NCI-H1436 (cell line): ENCODE data around the gene HS3ST4.

Source experiments
- DNase-seq: peaks from one replicate; lab custom pipeline; 2025; lab: John Stamatoyannopoulos, UW

The HS3ST4 gene

DNA sequence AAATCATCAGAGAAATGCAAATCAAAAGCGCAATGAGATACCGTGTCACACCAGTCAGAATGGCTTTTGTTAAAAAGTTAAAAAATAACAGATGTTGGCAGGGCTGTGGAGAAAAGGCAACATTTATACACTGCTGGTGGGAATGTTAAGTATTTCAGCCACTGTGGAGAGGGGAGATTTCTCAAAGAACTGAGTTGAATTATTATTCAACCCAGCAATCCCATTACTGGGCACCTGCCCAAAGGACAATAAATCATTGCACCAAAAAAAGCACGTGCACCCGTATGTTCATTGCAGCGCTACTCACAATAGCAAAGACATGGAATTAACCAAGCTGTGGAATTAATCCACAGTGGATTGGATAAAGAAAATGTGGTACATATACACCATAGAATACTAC lies 204.7 kb downstream of the HS3ST4 start:
- DNase-seq, result no peak

DNA sequence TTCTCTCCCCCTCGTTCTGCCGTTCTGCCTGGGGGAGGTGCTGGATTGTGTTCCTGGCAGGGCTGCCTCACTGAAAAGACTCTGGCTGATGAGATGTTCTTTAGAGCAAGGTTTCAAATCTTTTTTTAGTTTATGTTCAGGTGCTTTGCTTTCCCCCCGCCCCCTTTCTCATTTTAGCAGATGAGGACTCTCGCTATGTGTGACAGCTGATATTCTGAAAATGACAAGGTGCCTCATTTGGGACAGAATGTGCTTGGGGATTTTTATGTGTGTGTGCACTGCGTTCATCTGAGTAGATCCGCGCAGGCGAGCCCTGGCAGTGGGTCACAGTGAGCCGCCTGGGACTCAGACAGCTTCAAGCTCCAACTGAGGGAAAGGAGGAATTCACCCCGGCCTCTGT lies 205.9 kb downstream of the HS3ST4 start:
- no peak for DNase-seq

DNA sequence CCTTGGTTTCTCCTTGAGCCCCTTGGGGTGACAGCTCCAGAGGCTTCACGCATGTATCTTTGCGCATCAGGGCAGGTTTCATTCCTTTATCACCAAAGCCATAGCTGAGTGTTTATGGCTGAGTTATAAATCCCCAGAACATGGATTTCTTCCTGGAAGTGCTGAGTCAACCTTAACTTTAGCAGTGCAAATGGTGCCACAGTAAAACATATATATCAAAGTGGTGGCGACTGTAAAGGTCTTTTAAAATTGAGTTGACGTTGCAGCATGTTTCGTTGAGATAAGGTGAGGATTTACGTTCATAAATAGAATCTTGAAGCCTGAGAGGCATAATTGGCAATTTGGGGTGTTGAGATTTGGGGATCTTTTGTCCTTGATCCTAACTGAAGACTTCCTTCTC lies 214.1 kb downstream of the HS3ST4 start:
- no peak for DNase-seq

DNA sequence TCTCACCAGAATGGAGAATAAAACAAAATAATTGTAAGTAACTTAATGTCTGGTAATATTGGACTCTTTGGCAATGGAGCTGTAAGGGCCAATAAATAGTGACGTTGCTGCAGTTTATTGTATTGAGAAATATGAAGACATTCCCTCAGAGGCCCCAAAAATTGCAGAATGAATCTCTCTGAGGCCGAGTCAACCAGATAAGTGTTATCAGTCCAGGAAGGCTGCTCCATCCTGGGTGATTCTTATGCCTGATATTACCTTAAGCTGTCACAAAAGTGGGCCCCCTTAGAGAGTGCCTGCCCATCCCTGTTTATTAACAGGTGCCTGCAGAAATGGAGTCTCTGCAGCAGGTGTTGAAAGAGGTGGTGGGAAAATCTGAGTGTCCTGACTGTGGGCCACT lies 219.2 kb downstream of the HS3ST4 start:
- no peak for DNase-seq

DNA sequence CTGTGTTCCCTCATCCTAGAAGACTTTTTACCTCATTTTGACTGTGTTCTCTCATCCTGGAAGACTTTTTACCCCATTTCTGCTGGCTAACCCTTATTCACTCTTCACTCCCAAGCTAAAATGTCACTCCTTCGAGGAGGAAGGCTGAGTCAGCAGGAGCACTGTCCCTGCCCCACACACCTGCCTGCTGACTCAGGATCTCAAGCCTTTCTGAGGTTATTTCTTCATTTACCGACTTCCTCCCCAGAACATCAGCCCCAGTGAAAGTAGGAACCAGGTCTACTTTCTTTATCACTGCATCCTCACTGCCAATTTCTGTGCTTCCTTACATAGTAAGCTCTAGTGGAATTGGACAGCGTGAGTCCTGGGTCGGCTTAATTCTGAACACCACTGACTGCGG lies 220.6 kb downstream of the HS3ST4 start:
- no peak for DNase-seq

DNA sequence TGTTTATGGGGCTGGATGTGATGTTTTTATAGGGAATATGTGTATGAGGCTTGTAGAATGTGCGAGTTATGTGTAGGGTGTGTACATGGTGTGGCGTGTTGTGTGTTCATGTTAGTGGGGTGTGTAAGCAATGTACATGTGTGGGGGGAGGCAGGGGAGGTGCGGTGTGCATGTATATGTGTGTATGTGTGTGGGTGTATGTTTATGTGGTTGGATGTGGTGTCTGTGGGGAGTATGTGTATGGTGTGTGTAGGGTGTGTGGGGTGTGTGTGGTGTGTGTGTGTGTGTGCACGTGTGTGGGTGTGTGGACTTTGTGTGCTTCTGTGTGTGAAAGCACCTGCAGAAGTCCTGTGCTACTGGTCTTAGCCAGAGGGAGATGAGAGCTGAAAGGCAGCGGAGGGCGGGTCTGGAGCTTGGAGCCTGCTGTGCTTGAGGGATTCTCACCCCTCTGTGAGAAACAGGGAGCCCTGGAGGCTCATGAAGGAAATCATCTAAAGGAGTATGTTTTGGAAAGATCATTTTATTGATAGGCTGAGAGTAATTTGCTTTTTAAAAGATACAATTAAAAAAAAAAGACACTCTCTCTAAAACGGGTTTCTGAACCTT lies 222.7 kb downstream of the HS3ST4 start:
- no peak for DNase-seq

DNA sequence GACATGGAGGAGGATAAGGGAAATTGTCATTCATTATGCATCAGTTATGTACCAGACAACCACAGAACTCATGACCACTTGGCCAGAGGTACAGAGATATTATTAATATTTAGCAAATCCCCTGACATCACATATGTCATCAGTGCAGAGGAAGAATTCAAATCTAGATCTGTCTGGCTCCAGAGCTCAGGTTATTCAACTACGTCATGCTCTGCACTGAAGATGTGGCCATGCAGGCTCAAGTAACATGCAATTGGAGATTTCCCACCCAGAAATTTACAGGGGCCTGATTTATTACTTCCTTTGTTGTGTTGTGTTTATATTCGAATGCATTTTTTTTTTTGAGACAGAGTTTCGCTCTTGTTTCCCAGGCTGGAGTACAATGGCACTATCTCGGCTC lies 224.3 kb downstream of the HS3ST4 start:
- DNase-seq, result no peak

DNA sequence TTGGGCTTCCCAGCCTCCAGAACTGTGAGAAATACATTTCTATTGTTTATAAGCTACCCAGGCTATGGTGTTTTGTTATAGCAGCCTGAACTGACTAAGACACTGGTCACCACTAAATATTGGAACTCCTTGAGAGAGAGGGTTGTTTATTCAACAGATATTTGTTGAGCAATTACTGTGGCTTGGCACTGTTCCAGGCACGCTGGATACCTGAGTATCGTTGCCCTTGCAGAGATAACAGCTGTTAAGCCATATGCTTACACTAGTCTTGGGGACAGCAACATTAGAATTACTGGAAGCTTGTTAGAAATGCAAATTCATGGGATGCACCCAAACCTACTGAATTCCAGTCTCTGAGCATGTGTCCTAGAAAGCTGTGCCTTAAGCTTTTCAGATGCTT lies 230.7 kb downstream of the HS3ST4 start:
- DNase-seq, result peak; percentile 31

DNA sequence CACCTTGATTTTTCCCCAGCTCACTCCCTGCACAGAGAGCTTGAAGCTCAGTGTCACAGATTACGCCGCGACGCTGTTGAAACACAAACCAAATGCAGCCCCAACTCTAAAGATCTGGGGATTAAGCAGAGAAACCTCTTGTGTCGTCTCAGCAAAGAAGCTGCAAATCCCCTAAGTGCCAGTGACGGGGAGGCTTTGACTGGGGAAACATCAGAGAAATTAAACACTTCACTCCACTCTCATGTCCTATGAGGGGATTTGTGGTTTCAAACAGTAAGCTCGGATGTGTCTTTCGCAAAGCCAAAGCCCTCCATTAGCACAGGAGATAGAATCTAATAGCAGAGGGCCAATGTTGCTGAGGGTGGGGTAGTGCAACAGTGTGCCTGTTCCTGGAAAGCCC lies 233.7 kb downstream of the HS3ST4 start:
- no peak for DNase-seq

DNA sequence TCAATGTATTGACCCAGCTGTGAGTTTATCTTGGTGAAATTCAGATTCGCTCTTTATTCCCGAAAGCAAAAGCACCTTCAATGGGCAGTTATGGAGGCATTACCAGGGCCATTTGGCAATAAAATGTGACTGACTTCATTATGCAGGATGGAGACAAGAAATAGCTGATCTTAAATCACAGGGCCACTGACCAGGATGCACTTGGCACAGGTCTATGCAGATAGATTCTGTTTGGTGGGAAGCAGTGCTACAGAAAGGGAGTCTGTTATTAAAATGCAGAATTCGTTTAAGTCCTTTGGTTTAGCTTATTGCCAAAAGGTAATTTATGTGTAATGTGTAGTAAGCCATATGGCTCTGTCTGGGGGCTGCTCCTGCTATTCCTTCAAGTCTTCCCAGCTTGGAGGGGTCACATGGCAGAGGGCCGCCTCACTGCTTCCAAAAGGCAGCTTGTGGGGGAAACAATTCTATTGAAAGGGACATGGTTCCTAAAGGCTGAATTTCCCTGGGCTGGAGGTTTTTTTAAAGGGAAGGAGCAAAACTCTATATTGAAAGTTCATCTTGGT lies 239.8 kb downstream of the HS3ST4 start:
- no peak for DNase-seq

DNA sequence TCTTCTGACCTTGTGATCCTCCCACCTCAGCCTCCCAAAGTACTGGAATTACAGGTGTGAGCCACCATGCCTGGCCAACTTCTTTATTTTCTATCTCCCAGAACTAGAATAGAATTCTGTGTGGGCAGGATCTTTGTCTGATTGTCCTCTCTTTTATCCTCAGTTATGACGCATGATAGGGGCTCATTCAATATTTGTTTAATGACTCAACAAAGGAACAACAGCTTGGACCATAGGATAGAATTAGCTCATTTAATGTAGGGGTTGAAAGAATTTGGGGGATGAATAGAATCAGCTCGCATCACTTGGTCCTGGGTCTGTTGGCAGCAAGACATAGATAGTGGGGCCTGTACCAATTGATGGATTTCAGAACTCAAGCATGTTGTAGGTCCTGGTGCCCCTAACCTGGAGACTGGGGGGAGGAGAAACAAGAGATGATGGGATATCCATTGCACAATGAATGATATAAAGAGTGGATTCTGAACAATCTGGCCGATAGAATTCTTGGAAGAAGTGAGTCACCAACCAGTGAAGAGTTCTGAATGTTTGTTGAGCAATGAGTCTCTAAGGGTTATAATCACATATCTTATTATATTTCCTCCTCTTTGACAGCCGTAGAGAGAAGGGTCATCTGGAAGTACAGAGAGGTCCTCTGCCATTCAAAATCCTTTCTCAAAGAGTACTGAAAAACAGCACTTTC lies 250.2 kb downstream of the HS3ST4 start:
- no peak for DNase-seq

DNA sequence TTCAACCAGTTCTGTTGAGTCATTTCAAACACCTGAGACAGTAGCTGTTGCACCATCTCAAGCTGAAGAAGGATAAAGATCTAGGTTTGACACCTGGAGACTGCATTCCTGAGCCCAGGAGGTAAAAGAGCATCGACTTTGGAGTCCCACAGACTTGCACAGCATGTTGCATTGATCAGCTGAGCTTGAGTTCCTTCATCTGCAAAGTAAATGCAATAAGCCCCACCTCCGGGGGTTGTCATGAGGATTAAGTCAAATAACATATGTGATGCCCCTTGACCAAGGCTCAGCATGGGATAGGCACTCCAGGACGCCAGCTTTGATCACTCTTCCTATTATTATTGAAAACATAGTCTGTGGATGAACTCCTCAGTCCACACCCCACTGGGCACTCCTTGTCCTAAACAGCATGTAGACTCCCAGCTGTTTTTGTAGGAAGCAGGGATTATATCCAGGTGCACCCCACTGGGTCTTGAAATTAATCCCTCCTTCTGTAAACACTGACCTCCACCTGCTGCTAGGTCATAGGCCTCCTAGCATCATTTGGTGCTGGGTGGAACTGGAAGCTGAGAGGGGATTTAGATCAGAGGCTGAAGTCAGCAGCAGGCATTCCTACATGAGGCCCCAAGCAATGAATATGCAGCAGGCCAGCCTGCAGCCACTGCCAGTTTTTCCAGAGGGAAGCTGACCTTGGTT lies 259.0 kb downstream of the HS3ST4 start:
- no peak for DNase-seq

DNA sequence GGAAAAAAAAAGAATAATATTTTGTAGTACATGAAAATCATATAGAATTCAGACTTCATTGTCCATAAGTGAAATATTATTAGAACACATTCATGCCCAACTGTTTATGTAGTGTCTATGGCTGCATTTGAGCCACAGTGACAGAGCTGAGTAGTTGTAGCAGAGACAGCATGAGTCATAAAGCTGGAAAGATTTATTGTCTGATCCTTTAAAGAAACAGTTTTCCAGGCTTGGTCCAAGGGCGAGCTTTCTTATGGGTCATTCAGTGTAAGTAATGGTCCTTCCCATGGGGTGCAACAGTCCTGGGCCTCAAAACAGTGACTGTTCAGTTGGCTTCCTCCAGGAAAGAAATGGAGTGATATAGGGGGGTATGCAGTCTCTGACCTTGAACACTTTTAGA lies 260.2 kb downstream of the HS3ST4 start:
- no peak for DNase-seq

DNA sequence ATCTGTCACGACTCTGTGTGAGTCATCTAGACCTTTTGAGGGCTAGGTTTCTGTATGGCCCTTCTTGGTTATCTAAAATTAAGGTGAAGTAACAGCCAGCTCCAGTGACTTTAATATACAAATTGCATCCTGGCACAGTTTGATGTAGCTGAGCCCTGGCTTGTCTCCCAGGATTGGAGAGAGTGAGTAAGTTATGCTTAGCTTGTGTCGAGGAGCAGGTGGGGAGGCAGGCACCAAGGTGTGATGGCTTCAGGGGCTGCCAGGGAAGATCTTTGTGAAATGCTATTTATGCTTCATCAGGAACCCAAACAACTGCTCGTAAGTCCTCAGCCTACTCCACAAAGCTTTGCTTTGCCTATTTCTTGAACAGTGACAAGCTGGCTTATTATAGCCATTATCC lies 261.2 kb downstream of the HS3ST4 start:
- no peak for DNase-seq

DNA sequence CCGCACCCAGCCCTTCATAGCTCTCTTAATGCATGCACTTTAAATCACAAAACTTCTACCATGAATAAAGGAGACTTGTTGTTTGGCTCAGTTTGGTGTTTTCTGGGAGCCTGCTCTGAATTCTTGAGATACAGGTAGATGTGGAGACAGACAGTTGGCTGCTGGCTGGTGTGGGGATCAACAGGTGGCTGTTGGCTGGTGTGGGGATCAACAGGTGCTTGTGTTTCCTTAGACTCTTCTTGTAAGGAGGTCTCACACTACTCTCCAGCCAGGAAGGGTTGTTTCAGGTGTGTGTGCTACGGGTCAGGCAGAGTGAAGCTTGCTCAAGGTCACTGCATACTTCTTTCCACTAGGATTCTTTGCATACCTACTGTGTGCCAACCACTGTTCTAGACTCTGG lies 265.9 kb downstream of the HS3ST4 start:
- DNase-seq, result no peak

DNA sequence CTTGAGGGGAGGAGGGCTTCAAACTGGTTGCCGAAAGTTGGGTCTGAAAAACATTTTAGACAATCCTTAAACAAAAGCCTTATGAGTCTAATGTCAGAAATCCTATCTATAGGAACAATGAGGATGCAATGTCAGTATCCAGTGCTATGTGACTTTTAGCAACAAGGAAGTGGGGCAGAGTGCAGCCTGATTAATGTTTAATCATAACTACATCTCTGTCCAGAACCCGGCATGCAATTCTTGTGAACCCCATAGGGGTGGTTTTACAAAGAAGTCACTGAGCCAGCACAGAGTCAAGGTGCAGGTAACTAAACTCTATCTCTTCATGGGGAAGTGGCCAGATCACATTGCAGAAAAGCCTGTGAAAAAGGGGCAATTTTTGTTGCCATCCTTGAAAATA lies 267.5 kb downstream of the HS3ST4 start:
- DNase-seq, result no peak

DNA sequence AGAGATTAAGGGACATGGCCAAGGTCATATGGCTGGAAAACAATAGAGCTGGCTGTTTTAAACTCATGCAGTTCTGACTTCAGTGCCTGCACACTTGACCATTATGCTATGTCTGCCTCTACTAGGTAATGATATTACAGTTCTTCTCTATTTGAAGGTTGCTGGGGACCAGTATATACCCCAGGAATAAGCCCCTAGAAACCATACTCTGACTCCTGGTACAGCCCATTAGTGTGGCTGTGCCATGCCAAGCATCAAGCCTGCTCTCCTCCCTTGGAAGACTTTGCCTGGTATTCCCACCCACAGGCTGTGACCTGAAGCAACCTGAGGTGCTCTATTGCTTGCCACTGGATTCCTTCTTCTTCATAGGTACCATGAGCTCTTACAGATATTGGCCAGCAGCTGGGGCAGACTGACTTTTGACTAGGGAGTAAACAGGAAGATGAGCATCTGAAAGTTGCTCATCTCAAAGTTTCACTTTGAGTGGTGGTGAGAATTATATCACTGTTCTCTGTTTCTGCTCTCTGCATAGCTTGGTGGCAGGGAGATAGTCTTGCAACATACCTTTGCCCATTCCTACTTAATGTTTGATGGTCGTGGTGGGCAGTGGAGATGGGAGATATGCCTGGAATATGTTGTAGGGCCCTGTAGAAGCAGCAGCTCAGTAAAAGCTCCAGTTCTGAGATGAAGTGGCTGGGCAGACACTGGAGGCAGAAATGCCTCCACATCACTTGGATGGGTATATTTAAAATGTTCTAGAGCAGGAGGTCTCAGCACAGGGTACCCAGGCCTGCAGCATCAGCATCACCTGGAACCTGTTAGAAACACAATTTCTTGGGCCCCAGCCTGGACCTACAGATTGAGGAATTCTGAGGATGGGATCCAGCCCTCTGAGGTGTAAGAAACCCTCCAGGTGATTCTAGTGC lies 274.7 kb downstream of the HS3ST4 start:
- DNase-seq, result no peak

DNA sequence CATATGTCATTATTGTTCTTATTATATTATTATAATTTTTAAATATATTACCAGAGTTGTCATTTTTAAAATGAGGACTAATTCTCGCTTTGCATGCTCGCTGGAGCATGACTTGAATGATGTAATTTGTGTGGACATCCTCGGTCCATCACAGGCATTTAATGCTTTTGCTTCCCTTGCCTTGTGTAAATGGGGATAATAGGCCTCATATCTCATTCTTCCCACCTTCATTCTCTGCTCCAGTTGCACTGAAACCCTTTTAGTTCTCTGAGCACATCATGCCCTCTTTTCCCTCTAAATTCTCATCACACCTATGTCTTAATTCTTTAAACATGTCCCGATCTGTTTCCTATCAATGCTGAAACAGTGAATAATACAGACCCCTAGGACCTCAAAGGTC lies 285.4 kb downstream of the HS3ST4 start:
- DNase-seq, result no peak

DNA sequence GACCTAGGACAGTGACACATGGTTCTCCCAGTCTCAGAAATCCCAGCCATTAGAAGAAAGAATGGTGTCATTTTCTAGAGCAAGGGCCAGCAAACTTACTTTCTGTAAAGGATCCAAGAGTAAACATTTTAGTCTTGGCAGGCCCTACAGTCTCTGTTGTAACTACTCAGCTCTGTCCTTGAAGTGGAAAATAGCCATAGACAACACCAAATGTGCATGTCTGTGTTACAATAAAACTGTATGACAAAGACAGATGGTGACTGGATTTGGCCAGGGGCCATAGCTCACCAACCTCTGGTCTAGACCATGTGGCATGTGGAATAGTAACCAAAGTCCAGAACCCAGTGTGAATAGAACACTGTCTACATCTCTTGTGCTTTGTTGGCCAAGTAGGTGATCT lies 286.5 kb downstream of the HS3ST4 start:
- no peak for DNase-seq

DNA sequence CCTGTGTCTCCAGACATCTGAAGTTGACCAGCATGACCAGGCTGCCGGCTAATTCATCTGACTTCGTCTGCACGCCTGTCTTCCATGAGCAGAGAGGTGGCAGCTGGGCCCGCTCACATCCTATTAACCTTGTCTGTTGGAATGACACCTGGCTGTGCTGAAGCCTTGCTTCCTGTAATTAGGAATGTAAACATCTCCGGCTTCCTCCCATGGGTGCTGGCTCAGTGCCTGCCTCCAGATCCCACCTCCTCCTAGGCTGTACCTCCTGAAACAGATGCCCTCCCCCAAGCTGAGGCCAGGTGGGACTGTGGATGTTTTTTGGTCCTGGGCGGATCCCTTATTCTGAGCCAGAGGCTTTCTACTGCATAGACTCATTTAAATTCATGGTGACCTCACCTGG lies 296.3 kb downstream of the HS3ST4 start:
- peak; percentile 42 for DNase-seq

DNA sequence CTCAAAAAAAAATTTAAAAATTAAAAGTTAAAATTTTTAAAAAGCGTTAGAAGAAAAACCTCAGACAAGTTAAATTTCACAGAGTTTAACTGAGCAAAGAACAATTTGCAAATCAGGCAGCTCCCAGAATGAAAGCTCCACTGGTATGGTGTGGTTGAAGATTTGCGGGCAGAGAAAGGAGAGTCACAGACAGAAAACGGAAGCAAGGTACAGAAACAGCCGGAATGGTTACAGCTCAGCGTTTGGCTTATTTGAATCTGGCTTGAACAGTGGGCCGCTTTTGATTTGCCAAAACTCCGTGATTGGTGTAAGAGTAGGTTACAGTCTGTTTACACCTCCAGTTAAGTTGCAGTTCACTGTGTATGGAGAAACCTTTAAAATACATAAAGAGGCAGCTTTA lies 297.1 kb downstream of the HS3ST4 start:
- DNase-seq, result no peak

DNA sequence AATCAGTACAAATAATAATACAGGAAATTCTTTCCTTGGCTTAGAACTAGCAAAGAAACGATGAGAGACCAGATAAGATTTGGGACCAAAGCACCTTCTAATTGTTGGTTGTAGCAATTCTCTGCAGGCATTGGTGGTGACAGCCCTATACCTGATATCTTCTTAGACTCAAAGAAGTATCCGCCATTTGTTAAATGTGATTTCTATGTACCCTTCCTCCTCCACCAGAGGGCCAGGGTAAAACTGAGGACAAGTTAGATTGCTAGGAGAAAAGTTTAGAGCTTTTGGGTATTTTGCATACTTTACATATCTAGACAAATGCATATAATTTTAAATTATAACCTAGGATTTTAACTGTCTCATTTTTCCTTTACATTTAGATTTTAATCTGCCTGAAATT lies 304.3 kb downstream of the HS3ST4 start:
- DNase-seq, result no peak
